Liver (tissue), 9 donors: ENCODE measurements around the gene TRPV4. TPM values are rescaled to one million over a fixed set of nuclear protein-coding genes. Genes with fewer than 3 reads are reported as not detected.

Experiments used
- DNase-seq: peaks from one replicate; pipeline ENCODE4 v3.0.0-alpha.2; 2017; ENCODE audit warnings: low spot score
- H3K27ac ChIP-seq, 2 donors: one replicate each; pipeline ENCODE4 v1.7.0; 2013; ENCODE audit warnings: inconsistent platforms in 2 of 2, low read length in 2 of 2, control low read depth in 1 of 2, low read depth in 1 of 2, mild to moderate bottlenecking in 1 of 2
- H3K27me3 ChIP-seq, 4 donors: one replicate each; pipeline versions ENCODE4 v1.6.1 to v1.7.0; 2013; ENCODE audit warnings: low read length in 3 of 4, inconsistent platforms in 1 of 4, mild to moderate bottlenecking in 1 of 4, moderate library complexity in 1 of 4; ENCODE audit not compliant: control insufficient read depth in 4 of 4, insufficient read depth in 4 of 4
- H3K36me3 ChIP-seq, 4 donors: one replicate each; pipeline versions ENCODE4 v1.6.1 to v1.7.0; 2013; ENCODE audit warnings: low read length in 3 of 4, mild to moderate bottlenecking in 3 of 4, low read depth in 1 of 4, moderate library complexity in 1 of 4; ENCODE audit not compliant: control insufficient read depth in 4 of 4, insufficient read depth in 3 of 4
- H3K4me1 ChIP-seq, 4 donors: one replicate each; pipeline versions ENCODE4 v1.6.1 to v1.7.0; 2013; ENCODE audit warnings: low read length in 3 of 4, mild to moderate bottlenecking in 3 of 4, moderate library complexity in 1 of 4; ENCODE audit not compliant: control insufficient read depth in 4 of 4, insufficient read depth in 4 of 4
- H3K4me3 ChIP-seq, 3 donors: one replicate each; pipeline versions ENCODE4 v1.6.1 to v1.7.0; 2013; ENCODE audit warnings: low read length in 3 of 3, control low read depth in 1 of 3, low read depth in 1 of 3, mild to moderate bottlenecking in 1 of 3
- H3K9ac ChIP-seq, 2 donors: one replicate each; pipeline ENCODE4 v1.7.0; 2013; ENCODE audit warnings: low read length in 2 of 2, mild to moderate bottlenecking in 2 of 2, moderate library complexity in 2 of 2, control low read depth in 1 of 2, low read depth in 1 of 2
- H3K9me3 ChIP-seq, 4 donors: one replicate each; pipeline versions ENCODE4 v1.6.1 to v1.7.0; 2013; ENCODE audit warnings: low read length in 3 of 4; ENCODE audit not compliant: control insufficient read depth in 4 of 4
- ATF3 ChIP-seq: IDR thresholded peaks from 2 replicates; pipeline ENCODE4 v1.6.1; 2016; ENCODE audit warnings: antibody characterized with exemption
- CTCF ChIP-seq: fragments of 150-350 bp; IDR thresholded peaks from 2 replicates; pipeline ENCODE4 v1.5.1; 2017; ENCODE audit warnings: improper control_type of control experiment, low read depth, low read length; ENCODE audit not compliant: missing input control
- EGR1 ChIP-seq, 2 donors: IDR thresholded peaks; 2 replicates each; pipeline ENCODE4 v1.6.1; 2016 to 2018; ENCODE audit warnings: antibody characterized with exemption in 2 of 2, low read depth in 2 of 2
- FOXA1 ChIP-seq: IDR thresholded peaks from 2 replicates; pipeline ENCODE4 v1.6.1; 2016; ENCODE audit warnings: antibody characterized with exemption
- FOXA2 ChIP-seq: IDR thresholded peaks from 2 replicates; pipeline ENCODE4 v1.6.1; 2016; ENCODE audit warnings: antibody characterized with exemption
- GABPA ChIP-seq, 2 donors: IDR thresholded peaks in 1 of 2; conservative IDR thresholded peaks in 1 of 2; 2 replicates each; pipeline ENCODE4 v1.6.1; 2016; ENCODE audit warnings: antibody characterized with exemption in 2 of 2, mild to moderate bottlenecking in 1 of 2, moderate library complexity in 1 of 2
- HNF4A ChIP-seq, 2 donors: conservative IDR thresholded peaks; 2 replicates each; pipeline ENCODE4 v1.6.1; 2016; ENCODE audit warnings: antibody characterized with exemption in 2 of 2, mild to moderate bottlenecking in 2 of 2
- HNF4G ChIP-seq: IDR thresholded peaks from 2 replicates; pipeline ENCODE4 v1.6.1; 2016; ENCODE audit warnings: antibody characterized with exemption
- JUND ChIP-seq, 2 donors: IDR thresholded peaks; 2 replicates each; pipeline ENCODE4 v1.6.1; 2016; ENCODE audit warnings: antibody characterized with exemption in 2 of 2
- MAX ChIP-seq: IDR thresholded peaks from 2 replicates; pipeline ENCODE4 v1.6.1; 2016; ENCODE audit warnings: antibody characterized with exemption
- NR2F2 ChIP-seq: IDR thresholded peaks from 2 replicates; pipeline ENCODE4 v1.6.1; 2016; ENCODE audit warnings: antibody characterized with exemption
- RAD21 ChIP-seq, 2 donors: IDR thresholded peaks; 2 replicates each; pipeline ENCODE4 v1.6.1; 2016; ENCODE audit warnings: antibody characterized with exemption in 2 of 2, mild to moderate bottlenecking in 2 of 2
- RXRA ChIP-seq, 2 donors: IDR thresholded peaks; 2 replicates each; pipeline ENCODE4 v1.6.1; 2017 to 2018; ENCODE audit warnings: antibody characterized with exemption in 2 of 2, mild to moderate bottlenecking in 1 of 2
- SP1 ChIP-seq: IDR thresholded peaks from 2 replicates; pipeline ENCODE4 v1.6.1; 2018; ENCODE audit warnings: antibody characterized with exemption, mild to moderate bottlenecking
- TAF1 ChIP-seq: conservative IDR thresholded peaks from 2 replicates; pipeline ENCODE4 v1.6.1; 2016; ENCODE audit warnings: antibody characterized with exemption, mild to moderate bottlenecking
- YY1 ChIP-seq: IDR thresholded peaks from 2 replicates; pipeline ENCODE4 v1.6.1; 2016; ENCODE audit warnings: antibody characterized with exemption, mild to moderate bottlenecking
- WGBS: extraction: QIAGEN DNeasy Blood & Tissue Kit; methylation state at CpG from one replicate; pipeline ENCODE4 v1.1.7; 2013; 5-methylcytosine and 5-hydroxymethylcytosine counted together
- polyA plus RNA-seq, 2 donors: library from polyadenylated mRNA; stranded (reverse) in 1 of 2; unstranded in 1 of 2; fragments of 200-250 nt in 1 of 2; fragments of >200 nt in 1 of 2; fragmentation: Nextera tagmentation in 1 of 2; extraction: Ambion mirVana in 1 of 2; gene quantifications; one replicate each; pipeline versions ENCODE4 v1.2.1 to v1.2.3, GENCODE V29; 2013 to 2015
- total RNA-seq, 2 donors: library from RNA; depleted of rRNA; stranded (reverse); fragments of >200 nt; gene quantifications; one replicate each; pipeline ENCODE4 v1.2.3, GENCODE V29; 2014
- TF ChIP-seq, protein P1 (sequence below): IDR thresholded peaks from 2 replicates; pipeline ENCODE4 v1.6.1; 2016; ENCODE audit warnings: antibody characterized with exemption
- TF ChIP-seq, protein P2 (sequence below): IDR thresholded peaks from 2 replicates; pipeline ENCODE4 v1.6.1; 2016; ENCODE audit warnings: antibody characterized with exemption, mild to moderate bottlenecking
- donor health status: healthy.
- donor health status: healthy.
- donor health status: healthy.
- donor health status: healthy.
- donor health status: healthy.

The TRPV4 gene
- total and polyA plus RNA-seq, 4 donors, result 1.3 to 9.6 (median 3.9) TPM

GRCh38 chr12:109860977-109861376 lies 27.8 kb upstream of the TRPV4 start:
- 94% methylated on average over 5 of the region's 5 CpGs for WGBS
- Histone ChIP-seq H3K27ac (no peak overlapping the region), H3K36me3 (peaks cover 3 to 14% (median 4%) of the 10 kb centered on the region in 4 donors), H3K4me1 (peaks cover 7 to 19% (median 13%) of the 10 kb centered on the region in 4 donors), H3K4me3 (no peak overlapping the region), H3K27me3 (no peaks in the 10 kb centered on the region), H3K9me3 (no peaks in the 10 kb centered on the region), H3K9ac (no peak overlapping the region)
- no peak for DNase-seq
- TF ChIP-seq GABPA (IDR thresholded peaks at IDR 0.05 in 1 of 2, conservative IDR thresholded peaks at IDR 0.05 in 1 of 2) (no peak), FOXA2 (no peak), SP1 (no peak), CTCF (no peak), JUND (IDR thresholded peaks at IDR 0.05) (no peak), EGR1 (IDR thresholded peaks at IDR 0.05; ENCODE audit: low read depth in 2 of 2) (no peak), MAX (no peak), RAD21 (IDR thresholded peaks at IDR 0.05) (no peak), RXRA (IDR thresholded peaks at IDR 0.05) (no peak), FOXA1 (no peak), HNF4A (conservative IDR thresholded peaks at IDR 0.05) (no peak)
- TF ChIP-seq, protein P1, sequence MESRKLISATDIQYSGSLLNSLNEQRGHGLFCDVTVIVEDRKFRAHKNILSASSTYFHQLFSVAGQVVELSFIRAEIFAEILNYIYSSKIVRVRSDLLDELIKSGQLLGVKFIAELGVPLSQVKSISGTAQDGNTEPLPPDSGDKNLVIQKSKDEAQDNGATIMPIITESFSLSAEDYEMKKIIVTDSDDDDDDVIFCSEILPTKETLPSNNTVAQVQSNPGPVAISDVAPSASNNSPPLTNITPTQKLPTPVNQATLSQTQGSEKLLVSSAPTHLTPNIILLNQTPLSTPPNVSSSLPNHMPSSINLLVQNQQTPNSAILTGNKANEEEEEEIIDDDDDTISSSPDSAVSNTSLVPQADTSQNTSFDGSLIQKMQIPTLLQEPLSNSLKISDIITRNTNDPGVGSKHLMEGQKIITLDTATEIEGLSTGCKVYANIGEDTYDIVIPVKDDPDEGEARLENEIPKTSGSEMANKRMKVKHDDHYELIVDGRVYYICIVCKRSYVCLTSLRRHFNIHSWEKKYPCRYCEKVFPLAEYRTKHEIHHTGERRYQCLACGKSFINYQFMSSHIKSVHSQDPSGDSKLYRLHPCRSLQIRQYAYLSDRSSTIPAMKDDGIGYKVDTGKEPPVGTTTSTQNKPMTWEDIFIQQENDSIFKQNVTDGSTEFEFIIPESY, result no peak

DNA sequence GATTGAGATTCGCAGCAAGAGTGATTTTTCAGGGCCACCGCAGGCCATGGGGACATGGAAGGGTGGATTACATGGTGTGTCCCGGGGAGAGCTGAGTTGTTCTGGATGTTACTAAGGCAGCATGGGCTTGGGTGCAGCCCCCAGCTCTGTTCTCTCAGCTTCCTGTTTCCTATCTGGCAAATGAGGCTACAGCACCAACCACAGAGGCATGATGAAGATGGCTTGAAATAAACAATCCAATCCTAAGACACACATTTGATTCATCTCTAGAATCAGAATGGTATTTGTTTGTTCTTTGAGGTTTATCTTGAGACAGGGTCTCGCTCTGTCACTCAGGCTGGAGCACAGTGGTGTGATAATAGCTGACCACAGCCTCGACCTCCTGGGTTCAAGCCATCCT lies 25.6 kb upstream of the TRPV4 start:
- DNase-seq, result no peak
- Histone ChIP-seq H3K4me3 (no peak overlapping the region), H3K4me1 (peaks cover 0 to under 1% (median 0%) of the 10 kb centered on the region in 4 donors), H3K27ac (no peak overlapping the region), H3K36me3 (peaks cover 3 to 28% (median 6%) of the 10 kb centered on the region in 4 donors), H3K27me3 (no peaks in the 10 kb centered on the region), H3K9ac (no peak overlapping the region), H3K9me3 (no peaks in the 10 kb centered on the region)
- 92% methylated on average over 5 of the region's 5 CpGs for WGBS
- TF ChIP-seq FOXA2 (no peak), NR2F2 (no peak), RAD21 (IDR thresholded peaks at IDR 0.05) (no peak), HNF4G (no peak), YY1 (no peak), RXRA (IDR thresholded peaks at IDR 0.05) (no peak), ATF3 (no peak), GABPA (IDR thresholded peaks at IDR 0.05 in 1 of 2, conservative IDR thresholded peaks at IDR 0.05 in 1 of 2) (no peak), SP1 (no peak), EGR1 (IDR thresholded peaks at IDR 0.05; ENCODE audit: low read depth in 2 of 2) (no peak), TAF1 (no peak), FOXA1 (no peak), CTCF (no peak)
- TF ChIP-seq, protein P2, sequence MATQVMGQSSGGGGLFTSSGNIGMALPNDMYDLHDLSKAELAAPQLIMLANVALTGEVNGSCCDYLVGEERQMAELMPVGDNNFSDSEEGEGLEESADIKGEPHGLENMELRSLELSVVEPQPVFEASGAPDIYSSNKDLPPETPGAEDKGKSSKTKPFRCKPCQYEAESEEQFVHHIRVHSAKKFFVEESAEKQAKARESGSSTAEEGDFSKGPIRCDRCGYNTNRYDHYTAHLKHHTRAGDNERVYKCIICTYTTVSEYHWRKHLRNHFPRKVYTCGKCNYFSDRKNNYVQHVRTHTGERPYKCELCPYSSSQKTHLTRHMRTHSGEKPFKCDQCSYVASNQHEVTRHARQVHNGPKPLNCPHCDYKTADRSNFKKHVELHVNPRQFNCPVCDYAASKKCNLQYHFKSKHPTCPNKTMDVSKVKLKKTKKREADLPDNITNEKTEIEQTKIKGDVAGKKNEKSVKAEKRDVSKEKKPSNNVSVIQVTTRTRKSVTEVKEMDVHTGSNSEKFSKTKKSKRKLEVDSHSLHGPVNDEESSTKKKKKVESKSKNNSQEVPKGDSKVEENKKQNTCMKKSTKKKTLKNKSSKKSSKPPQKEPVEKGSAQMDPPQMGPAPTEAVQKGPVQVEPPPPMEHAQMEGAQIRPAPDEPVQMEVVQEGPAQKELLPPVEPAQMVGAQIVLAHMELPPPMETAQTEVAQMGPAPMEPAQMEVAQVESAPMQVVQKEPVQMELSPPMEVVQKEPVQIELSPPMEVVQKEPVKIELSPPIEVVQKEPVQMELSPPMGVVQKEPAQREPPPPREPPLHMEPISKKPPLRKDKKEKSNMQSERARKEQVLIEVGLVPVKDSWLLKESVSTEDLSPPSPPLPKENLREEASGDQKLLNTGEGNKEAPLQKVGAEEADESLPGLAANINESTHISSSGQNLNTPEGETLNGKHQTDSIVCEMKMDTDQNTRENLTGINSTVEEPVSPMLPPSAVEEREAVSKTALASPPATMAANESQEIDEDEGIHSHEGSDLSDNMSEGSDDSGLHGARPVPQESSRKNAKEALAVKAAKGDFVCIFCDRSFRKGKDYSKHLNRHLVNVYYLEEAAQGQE, result no peak
- TF ChIP-seq, protein P1, result no peak
